BE2C (cell line): ENCODE results near the gene GPX3.

ENCODE experiments used
- DNase-seq: peaks from one replicate; pipeline ENCODE4 v3.0.0-alpha.2; 2020
- H3K27me3 ChIP-seq: fragments of 250-450 bp; sonication (Bioruptor Pico); 2 replicates; pipeline ENCODE4 v1.5.1; 2020; ENCODE audit warnings: mild to moderate bottlenecking
- H3K36me3 ChIP-seq: fragments of 250-450 bp; sonication (Bioruptor Pico); 2 replicates; pipeline ENCODE4 v1.5.1; 2020; ENCODE audit warnings: mild to moderate bottlenecking
- H3K4me1 ChIP-seq: fragments of 250-450 bp; sonication (Bioruptor Pico); 2 replicates; pipeline ENCODE4 v1.5.1; 2020
- H3K4me3 ChIP-seq: 2 replicates; pipeline ENCODE4 v1.5.1; 2011; ENCODE audit warnings: low read depth, low read length
- H3K9me3 ChIP-seq: fragments of 250-450 bp; sonication (Bioruptor Pico); 2 replicates; pipeline ENCODE4 v1.5.1; 2020
- TF ChIP-seq, protein P1 (sequence below): IDR thresholded peaks from 2 replicates; pipeline ENCODE4 v1.5.1; 2012; ENCODE audit warnings: mild to moderate bottlenecking, low read depth, low read length

Gene GPX3

GRCh38 chr5:151071848-151072629 is 51.6 kb downstream of the GPX3 start:
- TF ChIP-seq, protein P1, sequence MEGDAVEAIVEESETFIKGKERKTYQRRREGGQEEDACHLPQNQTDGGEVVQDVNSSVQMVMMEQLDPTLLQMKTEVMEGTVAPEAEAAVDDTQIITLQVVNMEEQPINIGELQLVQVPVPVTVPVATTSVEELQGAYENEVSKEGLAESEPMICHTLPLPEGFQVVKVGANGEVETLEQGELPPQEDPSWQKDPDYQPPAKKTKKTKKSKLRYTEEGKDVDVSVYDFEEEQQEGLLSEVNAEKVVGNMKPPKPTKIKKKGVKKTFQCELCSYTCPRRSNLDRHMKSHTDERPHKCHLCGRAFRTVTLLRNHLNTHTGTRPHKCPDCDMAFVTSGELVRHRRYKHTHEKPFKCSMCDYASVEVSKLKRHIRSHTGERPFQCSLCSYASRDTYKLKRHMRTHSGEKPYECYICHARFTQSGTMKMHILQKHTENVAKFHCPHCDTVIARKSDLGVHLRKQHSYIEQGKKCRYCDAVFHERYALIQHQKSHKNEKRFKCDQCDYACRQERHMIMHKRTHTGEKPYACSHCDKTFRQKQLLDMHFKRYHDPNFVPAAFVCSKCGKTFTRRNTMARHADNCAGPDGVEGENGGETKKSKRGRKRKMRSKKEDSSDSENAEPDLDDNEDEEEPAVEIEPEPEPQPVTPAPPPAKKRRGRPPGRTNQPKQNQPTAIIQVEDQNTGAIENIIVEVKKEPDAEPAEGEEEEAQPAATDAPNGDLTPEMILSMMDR, result no peak
- Histone ChIP-seq H3K4me1 (no peaks in the 10 kb centered on the region), H3K36me3 (no peaks in the 10 kb centered on the region), H3K27me3 (no peaks in the 10 kb centered on the region), H3K9me3 (no peaks in the 10 kb centered on the region; the same call in 1 of the 2 replicates), H3K4me3 (no peak overlapping the region)
- DNase-seq, result no peak

GRCh38 chr5:151072630-151073025 is 52.2 kb downstream of the GPX3 start:
- Histone ChIP-seq H3K9me3 (no peaks in the 10 kb centered on the region; the same call in 1 of the 2 replicates), H3K36me3 (no peaks in the 10 kb centered on the region), H3K27me3 (no peaks in the 10 kb centered on the region), H3K4me1 (no peaks in the 10 kb centered on the region), H3K4me3 (no peak overlapping the region)
- TF ChIP-seq, protein P1, result no peak
- DNase-seq, result no peak

DNA sequence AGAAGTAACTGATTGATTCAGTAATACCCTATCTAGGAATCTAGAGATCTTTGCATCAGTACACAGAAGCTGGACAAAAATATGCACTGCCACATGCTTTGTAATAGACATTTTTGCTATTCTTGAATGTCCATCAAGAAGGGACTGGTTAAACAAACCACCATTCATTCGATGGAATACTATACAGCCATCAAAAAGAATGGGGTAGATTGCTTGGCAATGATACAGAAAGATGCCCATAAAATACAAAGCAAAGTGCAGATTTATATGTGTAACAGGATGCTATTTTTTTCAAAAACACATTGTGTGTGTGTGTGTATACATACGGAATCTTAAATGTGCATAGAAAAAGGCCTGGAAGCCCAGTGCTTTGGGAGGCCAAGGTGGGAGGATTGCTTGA is 52.9 kb downstream of the GPX3 start:
- H3K4me1 ChIP-seq, result no peaks in the 10 kb centered on the region
- no peaks in the 10 kb centered on the region; the same call in 1 of the 2 replicates for H3K9me3 ChIP-seq
- no peaks in the 10 kb centered on the region for H3K27me3 ChIP-seq
- H3K4me3 ChIP-seq, result no peak overlapping the region
- DNase-seq, result no peak
- H3K36me3 ChIP-seq, result no peaks in the 10 kb centered on the region
- TF ChIP-seq, protein P1, result no peak

- no peaks in the 10 kb centered on the region for H3K4me1 ChIP-seq
Measured at GRCh38 chr5:151074557-151074956, 54.2 kb downstream of the GPX3 start.

DNA sequence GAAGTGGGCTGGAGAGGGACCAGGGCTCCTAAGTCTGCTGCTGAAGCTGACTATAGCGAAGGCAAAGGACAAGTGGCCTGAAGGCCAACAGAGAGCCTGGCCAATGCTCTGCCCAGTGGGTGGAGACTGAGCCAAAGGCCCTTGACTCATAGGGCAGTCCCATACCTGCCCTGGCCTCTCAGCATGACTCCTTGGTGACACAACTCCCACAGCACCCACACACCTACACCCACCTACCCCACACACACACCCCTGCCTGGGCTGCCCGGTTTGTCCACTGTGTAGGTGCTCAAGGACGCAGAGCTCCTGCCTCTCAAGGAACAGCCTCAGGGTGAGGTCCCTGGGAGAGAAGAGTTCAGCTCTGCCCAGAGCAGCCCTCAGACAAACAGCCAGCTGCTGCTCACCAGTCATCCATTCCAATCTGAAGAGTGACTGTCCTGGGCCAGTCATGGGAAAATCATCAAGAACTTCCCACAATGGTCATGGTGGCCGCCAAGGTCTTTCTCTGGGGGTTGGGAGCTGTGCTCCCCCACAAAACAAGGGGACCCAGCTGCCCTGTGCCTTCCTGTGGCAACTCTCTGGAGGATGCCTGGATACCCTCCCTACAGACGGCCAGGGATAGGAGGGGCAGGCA is 55.4 kb downstream of the GPX3 start:
- Histone ChIP-seq H3K4me1 (no peaks in the 10 kb centered on the region), H3K27me3 (no peaks in the 10 kb centered on the region), H3K36me3 (no peaks in the 10 kb centered on the region; the same call in 1 of the 2 replicates), H3K9me3 (no peaks in the 10 kb centered on the region; the same call in 1 of the 2 replicates), H3K4me3 (no peak overlapping the region)
- DNase-seq, result no peak
- TF ChIP-seq, protein P1, result no peak

More at GRCh38 chr5:151074557-151074956, 54.2 kb downstream of the GPX3 start:
- no peak for DNase-seq
- Histone ChIP-seq H3K36me3 (no peaks in the 10 kb centered on the region; the same call in 1 of the 2 replicates), H3K27me3 (no peaks in the 10 kb centered on the region), H3K9me3 (no peaks in the 10 kb centered on the region; the same call in 1 of the 2 replicates), H3K4me3 (no peak overlapping the region)
- TF ChIP-seq, protein P1, result no peak

GRCh38 chr5:151076616-151077015 is 56.2 kb downstream of the GPX3 start:
- Histone ChIP-seq H3K4me1 (no peaks in the 10 kb centered on the region), H3K27me3 (no peaks in the 10 kb centered on the region), H3K4me3 (no peak overlapping the region), H3K36me3 (no peaks in the 10 kb centered on the region; the same call in 1 of the 2 replicates), H3K9me3 (no peaks in the 10 kb centered on the region; the same call in 1 of the 2 replicates)
- no peak for DNase-seq
- TF ChIP-seq, protein P1, result no peak
